ENCODE results near the gene SAFB2.
A peak's percentile ranks its signal among the peaks of the same experiment; 100 is the strongest.

GRCh38 chr19:5623397-5624017 is 931 bp upstream of the SAFB2 start:
- TF ChIP-seq CTCF (conservative IDR thresholded peaks at IDR 0.05) (no peak), ZFX (IDR thresholded peaks at IDR 0.05) (peak; percentile 81; the same call in 1 of the 2 replicates)

All from C4-2B (cell line).